HG02852 (cell line): ENCODE data around the gene ARHGAP45.

Source experiments
- ATAC-seq: cut with Tn5 transposase; IDR thresholded peaks from one replicate; pipeline ENCODE4 v1.9.1; 2021; ENCODE audit warnings: mild to moderate bottlenecking, moderate library complexity; ENCODE audit not compliant: unreplicated experiment

The ARHGAP45 gene

DNA sequence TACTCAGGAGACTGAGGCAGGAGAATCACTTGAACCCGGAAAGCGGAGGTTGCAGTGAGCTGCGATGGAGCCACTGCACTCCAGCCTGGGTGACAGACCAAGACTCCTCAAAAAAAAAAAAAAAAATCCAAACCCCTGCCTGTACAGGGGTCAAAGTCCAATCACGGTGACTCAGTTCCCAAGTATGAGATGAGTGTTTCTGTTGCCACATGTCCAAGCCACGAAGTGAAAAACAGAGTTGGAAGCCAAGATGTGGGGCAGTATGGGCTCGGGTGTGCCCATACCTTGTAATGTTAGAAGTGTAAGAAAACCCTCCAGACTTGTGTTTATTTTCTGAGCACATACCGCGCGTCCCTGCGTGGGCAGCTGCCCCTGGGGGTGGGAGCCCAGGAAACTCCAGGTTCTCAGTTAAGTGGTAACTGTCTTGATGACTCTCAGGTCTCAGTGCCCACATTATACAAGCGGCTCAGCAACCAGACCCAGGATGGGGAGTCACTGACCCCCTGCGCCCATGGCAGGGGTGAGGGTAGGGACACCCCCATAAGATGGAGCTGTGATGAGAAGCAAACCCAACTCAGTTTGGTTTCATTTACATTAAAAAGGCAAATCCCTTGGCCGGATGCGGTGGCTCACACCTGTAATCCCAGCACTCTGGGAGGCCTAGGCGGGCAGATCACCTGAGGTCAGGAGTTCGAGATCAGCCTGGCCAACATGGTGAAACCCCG, 35.6 kb downstream of the ARHGAP45 start:
- no peak for ATAC-seq

DNA sequence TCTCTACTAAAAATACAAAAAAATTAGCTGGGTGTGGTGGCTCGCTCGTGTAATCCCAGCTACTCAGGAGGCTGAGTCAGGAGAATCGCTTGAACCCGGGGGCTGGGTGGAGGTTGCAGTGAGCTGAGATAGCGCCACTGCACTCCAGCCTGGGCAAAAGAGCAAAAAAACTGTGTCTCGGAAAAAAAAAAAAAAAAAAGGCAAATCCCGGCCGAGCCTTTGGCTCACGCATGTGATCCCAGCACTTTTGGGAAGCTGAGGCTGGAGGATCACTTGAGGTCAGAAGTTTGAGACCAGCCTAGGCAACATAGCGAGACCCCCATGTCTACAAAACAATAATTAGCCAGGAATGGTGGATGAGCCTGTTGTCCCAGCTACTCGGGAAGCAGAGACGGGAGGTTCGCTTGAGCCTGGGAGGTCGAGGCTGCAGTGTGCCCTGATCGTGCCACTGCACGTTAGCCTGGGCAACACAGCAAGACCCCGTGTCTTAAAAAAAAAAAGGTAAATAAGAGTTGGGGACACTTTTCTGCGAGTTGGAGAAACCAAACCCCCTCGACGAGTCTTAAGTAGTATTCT, 36.3 kb downstream of the ARHGAP45 start:
- ATAC-seq = no peak

DNA sequence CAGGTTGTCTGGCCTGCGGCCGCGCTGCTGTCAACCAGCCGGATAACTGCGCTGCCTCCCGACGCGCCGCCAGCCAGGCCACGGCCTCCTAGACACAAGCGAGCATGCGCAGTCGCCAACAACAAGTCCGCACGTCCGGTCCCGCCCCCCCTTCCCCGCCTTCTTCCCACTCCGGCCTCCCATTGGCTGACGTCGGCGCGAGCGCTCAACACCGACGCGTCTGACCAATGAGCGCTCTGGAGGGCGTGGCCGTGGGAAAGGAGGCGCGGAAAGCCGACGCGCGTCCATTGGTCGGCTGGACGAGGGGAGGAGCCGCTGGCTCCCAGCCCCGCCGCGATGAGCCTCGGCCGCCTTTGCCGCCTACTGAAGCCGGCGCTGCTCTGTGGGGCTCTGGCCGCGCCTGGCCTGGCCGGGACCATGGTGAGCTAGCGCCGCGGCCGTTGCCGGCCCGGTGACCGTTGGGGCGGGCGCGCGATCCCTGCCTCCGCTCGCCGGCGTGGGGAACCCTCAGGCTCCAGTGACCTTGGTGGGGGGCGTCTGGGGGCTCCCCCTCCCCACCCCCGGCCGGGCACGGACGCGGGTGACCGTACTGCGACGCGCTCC, 36.8 kb downstream of the ARHGAP45 start, which contains the start of gene GPX4:
Gene GPX4 (plus strand): TSS at position 287 of the 603 bp plus-strand sequence. CDS start 50 bp downstream, at position 337.
- ATAC-seq = peak; percentile 66

DNA sequence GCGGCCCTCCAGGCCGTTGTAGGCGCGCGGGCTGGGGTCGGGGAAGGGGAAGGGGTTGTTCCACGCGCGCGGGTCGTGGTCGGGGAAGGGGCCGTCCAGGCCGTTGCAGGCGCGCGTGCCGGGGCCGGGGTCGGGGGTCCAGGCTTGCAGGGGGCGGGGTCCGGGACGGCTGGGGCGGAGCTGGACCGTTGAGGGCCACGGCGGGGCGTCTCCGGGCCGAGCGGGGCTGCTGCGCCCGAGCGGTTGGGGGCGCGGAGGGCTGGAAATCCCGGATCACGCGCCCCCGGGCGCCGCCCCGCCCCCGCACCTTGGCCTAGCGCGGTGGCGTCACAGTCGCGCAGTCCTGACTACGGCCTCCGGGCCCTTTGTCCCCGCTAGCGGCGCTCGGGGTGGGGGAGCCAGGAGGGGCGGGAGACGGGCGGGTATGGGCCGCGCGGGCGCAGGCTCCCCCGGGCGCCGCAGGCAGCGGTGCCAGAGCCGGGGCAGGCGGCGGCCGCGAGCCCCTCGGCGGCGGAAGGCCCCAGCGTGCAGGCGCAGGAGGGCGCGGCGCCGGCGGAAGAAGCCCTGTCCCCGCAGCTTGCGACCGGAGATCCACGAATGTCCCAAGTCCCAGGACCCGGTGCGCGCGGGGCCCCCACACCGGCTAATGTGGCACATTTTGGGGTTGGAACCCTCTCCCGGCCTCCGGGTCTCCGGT, 37.5 kb downstream of the ARHGAP45 start:
- ATAC-seq = peak; percentile 28

DNA sequence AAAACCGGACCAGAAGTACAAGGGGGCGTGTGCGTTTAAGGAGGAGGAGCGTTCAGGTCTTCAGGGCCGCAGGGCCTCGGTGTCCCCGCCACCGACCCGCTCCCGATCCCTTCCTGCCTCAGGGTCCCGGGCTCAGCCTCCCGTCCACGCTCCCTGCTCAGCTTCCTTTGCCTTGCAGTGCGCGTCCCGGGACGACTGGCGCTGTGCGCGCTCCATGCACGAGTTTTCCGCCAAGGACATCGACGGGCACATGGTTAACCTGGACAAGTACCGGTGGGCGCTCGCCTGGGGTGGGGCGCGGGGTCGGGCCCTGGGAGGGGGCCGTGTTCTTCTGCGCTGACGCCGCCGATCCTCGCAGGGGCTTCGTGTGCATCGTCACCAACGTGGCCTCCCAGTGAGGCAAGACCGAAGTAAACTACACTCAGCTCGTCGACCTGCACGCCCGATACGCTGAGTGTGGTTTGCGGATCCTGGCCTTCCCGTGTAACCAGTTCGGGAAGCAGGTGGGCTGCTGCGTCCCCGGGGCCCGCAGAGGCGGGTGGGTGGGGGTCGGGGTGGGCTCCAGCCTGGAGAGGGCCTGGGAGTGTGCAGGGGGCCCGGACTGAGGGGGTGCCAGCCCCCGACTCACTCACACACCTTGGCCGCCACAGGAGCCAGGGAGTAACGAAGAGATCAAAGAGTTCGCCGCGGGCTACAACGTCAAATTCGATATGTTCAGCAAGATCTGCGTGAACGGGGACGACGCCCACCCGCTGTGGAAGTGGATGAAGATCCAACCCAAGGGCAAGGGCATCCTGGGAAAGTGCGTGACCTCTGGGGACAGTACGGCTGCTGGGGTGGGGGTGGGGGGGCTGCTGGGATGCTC, 38.3 kb downstream of the ARHGAP45 start:
- ATAC-seq = no peak

DNA sequence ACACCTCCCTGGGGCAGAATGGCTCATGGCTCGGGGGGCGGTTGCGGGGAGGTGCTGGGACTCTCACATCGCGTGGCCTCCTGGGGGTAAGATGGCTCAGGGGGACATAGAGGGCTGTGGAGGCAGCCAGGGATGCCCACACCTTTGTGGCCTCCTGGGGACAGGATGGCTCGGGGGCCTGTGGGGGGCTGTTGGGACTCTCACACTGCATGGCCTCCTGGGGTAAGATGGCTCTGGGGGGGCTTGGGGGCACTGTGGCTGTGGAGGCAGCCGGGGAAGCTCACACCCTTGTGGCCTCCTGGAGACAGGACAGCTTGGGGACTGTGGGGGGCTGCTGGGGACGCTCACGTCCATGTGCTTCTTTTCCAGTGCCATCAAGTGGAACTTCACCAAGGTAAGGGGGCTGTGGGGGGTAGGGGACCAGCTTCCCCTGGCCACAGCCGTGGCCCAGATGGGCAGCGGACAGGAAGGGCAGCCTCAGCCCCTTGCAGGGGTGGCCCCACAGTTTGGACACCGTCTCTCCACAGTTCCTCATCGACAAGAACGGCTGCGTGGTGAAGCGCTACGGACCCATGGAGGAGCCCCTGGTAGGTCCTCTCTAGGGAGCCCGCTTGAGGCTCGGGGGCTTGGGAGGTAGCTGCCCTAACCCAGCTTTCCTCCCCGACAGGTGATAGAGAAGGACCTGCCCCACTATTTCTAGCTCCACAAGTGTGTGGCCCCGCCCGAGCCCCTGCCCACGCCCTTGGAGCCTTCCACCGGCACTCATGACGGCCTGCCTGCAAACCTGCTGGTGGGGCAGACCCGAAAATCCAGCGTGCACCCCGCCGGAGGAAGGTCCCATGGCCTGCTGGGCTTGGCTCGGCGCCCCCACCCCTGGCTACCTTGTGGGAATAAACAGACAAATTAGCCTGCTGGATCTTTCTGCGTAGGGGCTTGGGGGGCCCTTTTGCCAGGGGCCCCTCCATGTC, 39.2 kb downstream of the ARHGAP45 start:
- no peak for ATAC-seq

DNA sequence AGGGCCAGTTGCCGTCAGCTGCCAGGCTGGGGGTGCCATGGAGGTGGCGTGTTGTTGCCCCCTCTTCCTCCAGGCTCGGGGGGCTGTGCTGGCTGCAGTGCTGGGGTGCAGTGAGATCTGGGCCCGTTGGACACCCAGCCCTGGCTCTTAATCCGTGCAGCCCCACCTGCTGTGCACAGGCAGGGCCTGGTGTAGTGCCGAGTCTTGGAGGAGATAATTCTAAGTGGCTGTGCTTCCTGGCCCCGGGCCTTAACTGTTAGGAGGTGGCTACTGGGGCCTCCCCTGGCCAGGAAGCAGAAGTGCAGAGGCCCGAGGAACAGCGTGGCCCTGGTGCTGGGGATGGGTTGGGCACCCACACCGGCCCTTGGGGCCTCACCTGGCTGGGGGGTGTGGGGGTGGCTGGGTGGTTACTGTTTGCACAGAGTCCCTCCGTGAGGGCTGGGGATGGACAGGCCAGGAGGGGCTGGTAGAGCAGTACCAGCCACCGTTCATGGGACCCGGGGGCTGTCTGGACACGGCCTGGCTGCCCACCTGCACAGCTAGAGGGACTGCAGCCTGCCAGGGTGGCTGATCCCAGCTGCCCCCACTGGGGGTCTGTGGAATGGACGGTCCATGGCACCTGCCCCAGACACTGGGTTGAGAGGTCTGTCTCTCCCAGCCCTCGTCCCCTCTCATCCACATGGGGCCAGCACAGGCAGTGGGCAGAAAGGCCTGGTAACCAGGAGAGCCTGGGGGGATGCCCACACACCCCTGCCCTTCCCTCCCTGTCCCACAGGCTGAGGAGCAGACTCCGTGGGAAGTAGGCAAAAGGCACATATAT, 40.1 kb downstream of the ARHGAP45 start:
- no peak for ATAC-seq

DNA sequence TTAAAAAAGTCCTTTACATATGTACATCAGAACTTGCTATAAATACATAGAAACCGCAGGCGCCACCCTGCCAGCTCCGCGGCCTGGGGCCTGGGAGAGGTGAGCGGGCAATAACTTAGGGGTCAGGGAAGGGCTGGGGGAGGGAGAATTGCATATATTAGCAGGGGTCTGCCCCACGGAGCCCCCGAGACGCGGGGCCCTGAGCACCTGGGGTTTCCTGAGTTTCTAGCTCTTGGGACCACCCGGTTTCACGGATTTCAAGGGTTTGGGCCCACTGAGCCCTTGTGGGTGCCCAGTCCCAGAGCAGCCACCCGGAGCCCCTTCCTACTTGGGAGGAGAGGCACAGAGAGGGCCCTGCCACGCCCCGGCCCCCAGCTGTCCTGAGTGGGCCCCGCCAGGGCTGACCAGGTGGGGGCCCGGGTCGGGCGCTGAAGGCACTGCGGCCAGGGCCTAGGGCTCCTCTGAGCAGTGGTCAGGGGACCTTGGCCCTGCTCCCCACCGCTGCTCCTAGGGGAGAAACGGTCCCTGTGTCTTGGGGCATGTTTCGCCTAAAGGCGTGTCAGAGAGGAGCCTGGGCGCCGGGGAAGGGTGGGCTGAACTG, 40.8 kb downstream of the ARHGAP45 start:
- no peak for ATAC-seq

DNA sequence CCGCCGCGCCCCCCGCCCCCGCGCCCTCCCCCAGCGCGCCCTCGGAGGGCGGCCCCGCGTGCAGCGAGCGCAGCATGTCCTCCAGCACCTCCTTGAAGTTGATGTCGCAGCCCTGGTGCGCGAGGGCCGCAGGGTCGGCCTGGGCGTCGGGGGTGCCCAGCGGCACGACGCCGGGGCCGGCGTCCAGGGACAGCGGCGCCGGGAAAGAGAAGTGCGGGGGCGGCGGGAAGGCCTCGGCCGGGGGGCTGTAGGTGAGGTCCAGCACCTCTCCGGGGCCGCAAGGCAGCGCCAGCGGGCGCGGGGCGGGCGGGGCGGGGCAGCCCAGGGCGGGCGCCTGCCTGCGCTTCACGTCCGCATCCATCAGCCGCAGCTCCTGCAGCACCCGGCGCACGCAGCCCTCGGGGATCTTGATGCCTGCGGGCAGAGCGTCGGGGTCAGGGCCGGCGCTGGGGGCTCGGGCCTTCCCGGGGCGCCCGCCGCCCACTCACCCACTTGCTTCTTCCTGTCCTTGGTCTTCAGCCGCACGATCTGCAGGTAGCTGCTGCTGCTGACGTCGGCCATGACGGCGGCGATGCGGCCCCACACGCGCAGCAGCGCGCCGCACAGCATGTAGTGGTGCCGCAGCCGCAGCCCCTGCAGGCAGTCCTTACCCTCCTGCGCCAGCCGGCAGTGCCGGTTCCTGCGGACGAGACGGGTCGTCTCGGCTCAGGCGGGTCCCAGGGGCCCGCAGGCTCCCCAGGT, 41.5 kb downstream of the ARHGAP45 start:
- no peak for ATAC-seq

DNA sequence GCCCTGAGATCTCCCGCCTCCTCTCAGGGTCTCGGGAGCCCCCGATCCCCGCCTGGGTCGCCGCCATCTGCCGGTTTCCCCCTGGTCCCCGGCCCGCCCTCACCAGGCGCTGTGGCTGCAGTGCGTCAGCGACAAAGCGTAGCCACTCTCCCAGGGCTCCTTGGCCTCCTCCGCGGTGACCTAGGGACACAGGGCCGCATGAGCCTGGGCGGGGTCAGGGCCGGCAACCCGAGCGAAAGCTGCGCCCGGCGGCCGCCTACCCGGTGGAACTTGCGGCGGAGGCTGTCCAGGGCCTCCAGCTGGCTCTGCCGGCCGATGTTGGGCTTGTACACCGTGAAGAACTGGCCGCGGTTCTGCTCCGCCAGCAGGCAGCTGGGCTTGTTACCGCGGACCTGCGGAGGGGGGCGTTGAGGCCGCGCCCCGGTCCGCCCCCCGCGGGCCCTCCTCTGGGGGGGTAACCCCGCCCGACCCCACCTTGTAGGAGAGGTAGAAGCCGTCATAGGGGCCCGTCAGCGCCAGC, 42.1 kb downstream of the ARHGAP45 start:
- no peak for ATAC-seq

DNA sequence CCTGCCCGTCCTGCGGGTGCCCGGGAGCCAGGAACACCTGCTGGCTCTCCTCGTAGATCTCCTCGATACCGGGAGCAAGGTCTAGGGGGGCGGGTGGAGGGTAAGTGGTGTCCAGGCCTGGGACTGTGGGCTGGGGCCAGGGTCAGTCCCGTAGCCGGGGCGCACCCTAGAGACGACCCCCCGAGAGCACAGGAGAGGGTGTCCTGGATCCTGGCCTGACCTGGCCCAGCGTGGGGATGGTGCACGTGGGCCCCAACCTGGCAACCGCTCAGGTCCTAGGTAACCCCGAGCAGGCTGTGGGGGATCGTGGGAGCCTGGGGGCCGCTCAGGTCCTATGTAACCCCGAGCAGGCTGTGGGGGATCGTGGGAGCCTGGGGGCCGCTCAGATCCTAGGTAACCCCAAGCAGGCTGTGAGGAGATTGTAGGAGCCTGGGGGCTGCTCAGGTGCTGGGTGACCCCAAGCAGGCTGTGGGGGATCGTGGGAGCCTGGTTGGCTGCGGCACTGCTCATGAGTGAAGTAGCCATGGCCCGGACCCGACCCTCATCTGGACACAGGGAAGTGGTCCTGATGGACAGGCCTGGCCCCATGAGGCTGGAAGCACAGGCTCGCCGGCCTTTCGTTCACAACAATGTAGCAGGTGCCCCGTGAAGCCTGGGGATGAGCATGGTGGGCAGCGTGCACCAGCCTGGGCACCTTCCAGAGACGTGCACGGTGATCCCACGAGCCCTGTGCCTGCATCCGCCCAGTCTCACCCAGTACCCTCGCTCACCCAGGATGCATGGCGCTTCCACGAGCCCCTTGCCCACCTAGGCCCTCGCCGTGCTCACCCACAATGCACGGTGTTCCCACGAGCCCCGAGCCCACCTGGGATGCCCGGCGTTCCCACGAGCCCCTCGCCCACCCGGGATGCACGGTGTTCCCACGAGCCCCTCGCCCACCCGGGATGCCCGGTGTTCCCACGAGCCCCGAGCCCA, 43.0 kb downstream of the ARHGAP45 start:
- no peak for ATAC-seq

DNA sequence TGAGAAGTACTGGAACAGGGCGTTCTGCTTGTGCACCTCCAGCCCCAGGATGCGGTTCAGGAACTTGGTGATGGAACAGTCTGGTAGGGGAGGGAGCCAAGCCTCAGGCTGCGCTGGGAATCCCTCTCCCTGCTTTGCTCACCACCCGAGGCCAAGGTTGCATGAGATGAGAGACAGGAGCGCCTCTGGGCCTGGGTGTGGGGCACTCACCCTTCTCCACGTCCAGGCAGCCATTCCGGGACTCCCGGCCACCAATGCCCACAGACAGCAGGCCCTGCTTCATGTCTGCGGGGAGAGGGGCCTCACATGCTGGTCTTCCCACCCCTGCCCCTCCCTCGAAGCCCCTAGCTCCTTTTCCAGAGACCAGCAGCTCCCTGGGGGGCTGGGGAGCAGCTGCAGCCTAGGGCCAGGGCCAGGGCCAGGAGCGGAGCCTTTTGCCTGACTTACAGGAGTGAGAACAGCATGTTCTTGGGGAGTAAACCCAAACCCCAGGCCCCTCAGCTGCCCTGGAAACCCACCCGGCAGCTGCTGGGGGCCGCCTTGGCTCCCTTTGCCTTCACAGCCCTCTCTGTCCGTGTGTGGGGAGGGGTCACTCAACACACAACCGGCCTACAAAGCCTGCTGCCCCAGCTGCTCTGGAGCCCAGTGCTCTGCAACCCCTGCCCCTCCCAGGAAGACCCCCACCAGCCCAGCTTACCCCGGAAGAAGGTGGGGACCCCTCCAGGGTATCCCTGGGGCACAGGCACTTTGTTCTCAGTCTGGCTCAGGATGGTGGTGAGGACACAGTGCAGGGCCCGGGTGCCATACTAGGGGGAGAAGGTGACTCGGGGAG, 44.1 kb downstream of the ARHGAP45 start:
- no peak for ATAC-seq

DNA sequence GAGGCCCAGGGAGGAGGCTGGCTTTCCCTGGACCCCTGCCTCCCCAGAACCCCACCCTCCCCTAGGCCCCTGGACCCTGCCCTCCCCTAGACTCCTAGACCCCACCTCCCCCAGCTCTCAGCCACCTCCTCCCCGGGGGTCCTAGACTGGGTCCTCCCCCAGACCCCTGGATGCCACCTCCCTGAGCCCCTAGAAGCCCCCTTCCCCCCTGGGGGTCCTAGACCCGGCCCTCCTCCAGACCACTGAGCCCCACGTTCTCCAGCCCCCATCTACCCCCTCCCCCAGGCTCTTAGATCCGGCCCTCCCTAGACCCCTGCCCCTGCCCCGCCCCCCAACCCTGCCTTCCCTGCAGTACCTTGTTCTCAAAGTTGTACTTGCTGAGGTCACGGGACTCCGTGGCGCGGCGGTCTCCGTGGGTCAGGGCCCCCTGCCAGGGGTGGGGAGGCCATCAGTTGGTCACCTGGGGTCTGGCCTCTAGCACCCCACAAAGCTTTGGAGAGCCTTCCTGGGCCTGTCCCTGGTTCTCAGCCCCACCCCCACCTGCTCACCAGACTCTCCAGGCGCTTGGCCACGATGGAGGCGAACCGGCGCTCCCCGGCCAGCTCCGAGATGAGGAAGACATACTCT, 44.8 kb downstream of the ARHGAP45 start:
- no peak for ATAC-seq

DNA sequence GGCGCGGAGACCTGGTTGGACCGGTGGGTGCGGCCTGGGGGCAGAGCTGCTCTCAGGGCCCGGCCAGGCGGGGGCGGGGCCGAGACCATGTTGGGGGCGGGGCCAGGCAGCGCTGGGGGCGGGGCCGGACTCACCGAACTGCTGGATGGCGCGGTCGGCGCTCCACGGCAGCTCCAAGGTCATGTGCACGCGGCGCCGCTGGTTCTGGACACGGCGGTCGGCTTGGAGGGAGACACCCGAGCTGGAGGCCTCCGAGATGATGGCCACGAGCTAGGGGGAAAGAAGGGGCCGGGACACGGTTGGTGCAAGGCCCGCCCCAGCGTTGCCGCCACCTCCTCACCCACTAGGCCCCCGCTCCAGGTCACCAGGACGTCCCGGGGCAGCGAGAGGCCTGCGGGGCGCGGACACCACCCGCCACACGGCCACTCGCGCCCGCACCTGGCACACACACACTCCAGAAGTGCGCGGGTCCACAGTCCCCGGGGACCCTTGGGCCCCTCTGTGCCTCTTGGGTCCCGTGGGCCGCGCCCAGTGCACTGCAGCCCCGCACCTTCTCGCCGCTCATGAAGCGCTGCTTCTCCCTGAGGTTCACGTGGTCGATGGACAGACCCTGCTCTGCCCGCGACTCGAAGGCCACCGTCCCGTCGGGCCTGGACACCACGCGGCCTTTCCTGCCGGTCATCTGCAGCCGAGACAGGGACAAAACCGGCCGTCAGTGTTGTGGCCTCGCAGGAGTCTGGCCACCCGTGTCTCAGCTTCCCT, 45.5 kb downstream of the ARHGAP45 start:
- no peak for ATAC-seq
